WTC11 (cell line): ENCODE results near the gene NETO2. TPM values are rescaled to one million over a fixed set of nuclear protein-coding genes. Genes with fewer than 3 reads are reported as not detected.

Experiments
- ATAC-seq: fragments of 200-7000 bp; cut with Tn5 transposase; 2 replicates; pipeline ENCODE4 v1.10.0; 2021; ENCODE audit warnings: mild to moderate bottlenecking, moderate library complexity
- CTCF ChIA-PET: fragments of 300-600 bp; sonication (Branson Sonifier 250); formaldehyde crosslinking; loops from one replicate; lab custom pipeline; 2021; ENCODE audit warnings: antibody characterized with exemption; lab: Charles Lee
- POLR2A ChIA-PET: fragments of 350-600 bp; sonication (Branson Sonifier 250); formaldehyde crosslinking; loops from one replicate; lab custom pipeline; 2021; ENCODE audit warnings: antibody characterized with exemption; lab: Charles Lee
- DNase-seq: peaks from one replicate; pipeline ENCODE4 v3.0.0; 2021; ENCODE audit warnings: low spot score
- H3K27ac Mint-ChIP-seq: 2 replicates; pipeline ENCODE4 v1.8.0; 2021; ENCODE audit warnings: mixed read lengths
- H3K27me3 Mint-ChIP-seq: 2 replicates; pipeline ENCODE4 v1.8.0; 2021; ENCODE audit warnings: low read depth, mild to moderate bottlenecking, moderate library complexity, mixed read lengths
- H3K36me3 Mint-ChIP-seq: 2 replicates; pipeline ENCODE4 v1.8.0; 2021; ENCODE audit warnings: mixed read lengths
- H3K4me1 Mint-ChIP-seq: 2 replicates; pipeline ENCODE4 v1.8.0; 2022; ENCODE audit warnings: mixed read lengths
- H3K4me3 Mint-ChIP-seq: 2 replicates; pipeline ENCODE4 v1.8.0; 2021; ENCODE audit warnings: mild to moderate bottlenecking, moderate library complexity, mixed read lengths
- H3K9me3 Mint-ChIP-seq: 2 replicates; pipeline ENCODE4 v1.8.0; 2021; ENCODE audit warnings: mixed read lengths
- CREM ChIP-seq: sonication (generic); formaldehyde crosslinking; IDR thresholded peaks from 2 replicates; pipeline ENCODE4 v1.8.1; 2022; ENCODE audit warnings: mild to moderate bottlenecking, missing genetic modification reagents, moderate library complexity
- HMGA2 ChIP-seq: fragments of 250-450 bp; sonication (Bioruptor Pico); IDR thresholded peaks from 2 replicates; pipeline ENCODE4 v1.4.0; 2021; ENCODE audit warnings: mild to moderate bottlenecking, moderate library complexity
- MXD4 ChIP-seq: fragments of 250-450 bp; sonication (Bioruptor Pico); IDR thresholded peaks from 2 replicates; pipeline ENCODE4 v1.8.0; 2021; ENCODE audit warnings: mild to moderate bottlenecking, moderate library complexity, borderline replicate concordance
- NFE2L1 ChIP-seq: sonication (generic); formaldehyde crosslinking; IDR thresholded peaks from 2 replicates; pipeline ENCODE4 v1.8.1; 2023; ENCODE audit warnings: missing genetic modification reagents
- NR3C1 ChIP-seq: sonication (generic); formaldehyde crosslinking; conservative IDR thresholded peaks from 2 replicates; pipeline ENCODE4 v1.8.1; 2023; ENCODE audit warnings: low read depth, mild to moderate bottlenecking, missing genetic modification reagents
- RORB ChIP-seq: fragments of 250-450 bp; sonication (Bioruptor Pico); IDR thresholded peaks from 2 replicates; pipeline ENCODE4 v1.9.0; 2021; ENCODE audit warnings: mild to moderate bottlenecking
- SMAD4 ChIP-seq: sonication (generic); formaldehyde crosslinking; IDR thresholded peaks from 2 replicates; pipeline ENCODE4 v1.8.0; 2022; ENCODE audit warnings: mild to moderate bottlenecking, missing genetic modification reagents
- ZNF138 ChIP-seq: sonication (generic); formaldehyde crosslinking; conservative IDR thresholded peaks from 2 replicates; pipeline ENCODE4 v1.8.1; 2022; ENCODE audit warnings: mild to moderate bottlenecking, moderate library complexity, missing genetic modification reagents
- ZNF219 ChIP-seq: sonication (generic); formaldehyde crosslinking; IDR thresholded peaks from 2 replicates; pipeline ENCODE4 v1.8.0; 2023; ENCODE audit warnings: missing genetic modification reagents, mild to moderate bottlenecking, borderline replicate concordance
- ZNF263 ChIP-seq: sonication (generic); formaldehyde crosslinking; IDR thresholded peaks from 2 replicates; pipeline ENCODE4 v1.8.1; 2022; ENCODE audit warnings: low read depth, mild to moderate bottlenecking, moderate library complexity, missing genetic modification reagents
- ZNF317 ChIP-seq: sonication (generic); formaldehyde crosslinking; IDR thresholded peaks from 2 replicates; pipeline ENCODE4 v1.8.1; 2023; ENCODE audit warnings: low read depth, mild to moderate bottlenecking, moderate library complexity, missing genetic modification reagents, borderline replicate concordance
- ZNF416 ChIP-seq: fragments of 250-450 bp; sonication (Bioruptor Pico); IDR thresholded peaks from 2 replicates; pipeline ENCODE4 v1.9.0; 2021; ENCODE audit warnings: mild to moderate bottlenecking, inconsistent platforms
- ZNF671 ChIP-seq: fragments of 250-450 bp; sonication (Bioruptor Pico); IDR thresholded peaks from 2 replicates; pipeline ENCODE4 v1.8.0; 2021; ENCODE audit warnings: mild to moderate bottlenecking
- total RNA-seq: library from RNA; stranded (reverse); gene quantifications from 3 replicates; pipeline ENCODE4 v1.2.3, GENCODE V29; 2021
- TF ChIP-seq, protein P1 (sequence below): sonication (generic); formaldehyde crosslinking; conservative IDR thresholded peaks from 2 replicates; pipeline ENCODE4 v1.8.1; 2023; ENCODE audit warnings: mild to moderate bottlenecking, low read depth, missing genetic modification reagents, moderate library complexity
- TF ChIP-seq, protein P2 (sequence below): fragments of 250-450 bp; sonication (Bioruptor Pico); IDR thresholded peaks from 2 replicates; pipeline ENCODE4 v1.9.0; 2021; ENCODE audit warnings: mild to moderate bottlenecking
- TF ChIP-seq, protein P3 (sequence below): sonication (generic); formaldehyde crosslinking; IDR thresholded peaks from 2 replicates; pipeline ENCODE4 v1.8.1; 2022; ENCODE audit warnings: low read depth, missing genetic modification reagents, borderline replicate concordance
- TF ChIP-seq, protein P4 (sequence below): fragments of 250-450 bp; sonication (Bioruptor Pico); IDR thresholded peaks from 2 replicates; pipeline ENCODE4 v1.8.0; 2021; ENCODE audit warnings: mild to moderate bottlenecking
- TF ChIP-seq, protein P5 (sequence below): sonication (generic); formaldehyde crosslinking; IDR thresholded peaks from 2 replicates; pipeline ENCODE4 v1.8.1; 2023; ENCODE audit warnings: mild to moderate bottlenecking, missing genetic modification reagents, moderate library complexity

The NETO2 gene
- total RNA-seq, 1 experiment from 2014 or later, result 21.8 TPM

DNA sequence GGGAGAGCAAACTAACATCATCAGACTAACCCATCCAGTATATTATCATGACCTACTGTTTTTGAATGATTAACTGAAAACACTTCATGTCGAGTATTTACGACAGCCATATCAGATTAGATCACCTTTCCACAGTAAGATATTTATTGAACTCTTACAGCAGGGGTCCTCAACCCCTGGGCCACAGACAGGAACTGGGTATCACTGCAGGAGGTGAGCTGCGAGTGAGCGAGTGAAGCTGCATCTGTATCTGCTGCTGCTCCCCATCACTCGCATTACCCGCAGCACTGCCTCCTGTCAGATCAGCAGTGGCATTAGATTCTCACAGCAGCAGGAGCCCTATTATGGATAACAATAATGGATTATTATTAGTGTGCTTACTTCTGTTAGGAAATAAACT is 59.5 kb downstream of the NETO2 start:
- no peaks in the 10 kb centered on the region for H3K27me3 Mint-ChIP-seq
- H3K36me3 Mint-ChIP-seq, result peaks cover 14% of the 10 kb centered on the region
- no peak overlapping the region for H3K27ac Mint-ChIP-seq
- no peak for TF ChIP-seq RORB (CRISPR knock-in tag)
- TF ChIP-seq, protein P1, sequence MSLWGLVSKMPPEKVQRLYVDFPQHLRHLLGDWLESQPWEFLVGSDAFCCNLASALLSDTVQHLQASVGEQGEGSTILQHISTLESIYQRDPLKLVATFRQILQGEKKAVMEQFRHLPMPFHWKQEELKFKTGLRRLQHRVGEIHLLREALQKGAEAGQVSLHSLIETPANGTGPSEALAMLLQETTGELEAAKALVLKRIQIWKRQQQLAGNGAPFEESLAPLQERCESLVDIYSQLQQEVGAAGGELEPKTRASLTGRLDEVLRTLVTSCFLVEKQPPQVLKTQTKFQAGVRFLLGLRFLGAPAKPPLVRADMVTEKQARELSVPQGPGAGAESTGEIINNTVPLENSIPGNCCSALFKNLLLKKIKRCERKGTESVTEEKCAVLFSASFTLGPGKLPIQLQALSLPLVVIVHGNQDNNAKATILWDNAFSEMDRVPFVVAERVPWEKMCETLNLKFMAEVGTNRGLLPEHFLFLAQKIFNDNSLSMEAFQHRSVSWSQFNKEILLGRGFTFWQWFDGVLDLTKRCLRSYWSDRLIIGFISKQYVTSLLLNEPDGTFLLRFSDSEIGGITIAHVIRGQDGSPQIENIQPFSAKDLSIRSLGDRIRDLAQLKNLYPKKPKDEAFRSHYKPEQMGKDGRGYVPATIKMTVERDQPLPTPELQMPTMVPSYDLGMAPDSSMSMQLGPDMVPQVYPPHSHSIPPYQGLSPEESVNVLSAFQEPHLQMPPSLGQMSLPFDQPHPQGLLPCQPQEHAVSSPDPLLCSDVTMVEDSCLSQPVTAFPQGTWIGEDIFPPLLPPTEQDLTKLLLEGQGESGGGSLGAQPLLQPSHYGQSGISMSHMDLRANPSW (CRISPR knock-in tag), result no peak
- TF ChIP-seq, protein P2, sequence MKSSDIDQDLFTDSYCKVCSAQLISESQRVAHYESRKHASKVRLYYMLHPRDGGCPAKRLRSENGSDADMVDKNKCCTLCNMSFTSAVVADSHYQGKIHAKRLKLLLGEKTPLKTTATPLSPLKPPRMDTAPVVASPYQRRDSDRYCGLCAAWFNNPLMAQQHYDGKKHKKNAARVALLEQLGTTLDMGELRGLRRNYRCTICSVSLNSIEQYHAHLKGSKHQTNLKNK (CRISPR knock-in tag), result no peak
- no peak for TF ChIP-seq MXD4 (CRISPR knock-in tag)
- TF ChIP-seq NFE2L1 (CRISPR knock-in tag), result no peak
- TF ChIP-seq, protein P3, sequence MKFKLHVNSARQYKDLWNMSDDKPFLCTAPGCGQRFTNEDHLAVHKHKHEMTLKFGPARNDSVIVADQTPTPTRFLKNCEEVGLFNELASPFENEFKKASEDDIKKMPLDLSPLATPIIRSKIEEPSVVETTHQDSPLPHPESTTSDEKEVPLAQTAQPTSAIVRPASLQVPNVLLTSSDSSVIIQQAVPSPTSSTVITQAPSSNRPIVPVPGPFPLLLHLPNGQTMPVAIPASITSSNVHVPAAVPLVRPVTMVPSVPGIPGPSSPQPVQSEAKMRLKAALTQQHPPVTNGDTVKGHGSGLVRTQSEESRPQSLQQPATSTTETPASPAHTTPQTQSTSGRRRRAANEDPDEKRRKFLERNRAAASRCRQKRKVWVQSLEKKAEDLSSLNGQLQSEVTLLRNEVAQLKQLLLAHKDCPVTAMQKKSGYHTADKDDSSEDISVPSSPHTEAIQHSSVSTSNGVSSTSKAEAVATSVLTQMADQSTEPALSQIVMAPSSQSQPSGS, result no peak
- TF ChIP-seq, protein P4, sequence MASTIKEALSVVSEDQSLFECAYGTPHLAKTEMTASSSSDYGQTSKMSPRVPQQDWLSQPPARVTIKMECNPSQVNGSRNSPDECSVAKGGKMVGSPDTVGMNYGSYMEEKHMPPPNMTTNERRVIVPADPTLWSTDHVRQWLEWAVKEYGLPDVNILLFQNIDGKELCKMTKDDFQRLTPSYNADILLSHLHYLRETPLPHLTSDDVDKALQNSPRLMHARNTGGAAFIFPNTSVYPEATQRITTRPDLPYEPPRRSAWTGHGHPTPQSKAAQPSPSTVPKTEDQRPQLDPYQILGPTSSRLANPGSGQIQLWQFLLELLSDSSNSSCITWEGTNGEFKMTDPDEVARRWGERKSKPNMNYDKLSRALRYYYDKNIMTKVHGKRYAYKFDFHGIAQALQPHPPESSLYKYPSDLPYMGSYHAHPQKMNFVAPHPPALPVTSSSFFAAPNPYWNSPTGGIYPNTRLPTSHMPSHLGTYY (CRISPR knock-in tag), result no peak
- ChIA-PET CTCF (no interaction called here), POLR2A (no interaction called here)
- ATAC-seq, result no peak
- DNase-seq, result no peak
- H3K4me3 Mint-ChIP-seq, result no peak overlapping the region
- no peaks in the 10 kb centered on the region; the same call in 1 of the 2 replicates for H3K9me3 Mint-ChIP-seq
- peaks cover 14% of the 10 kb centered on the region for H3K4me1 Mint-ChIP-seq

DNA sequence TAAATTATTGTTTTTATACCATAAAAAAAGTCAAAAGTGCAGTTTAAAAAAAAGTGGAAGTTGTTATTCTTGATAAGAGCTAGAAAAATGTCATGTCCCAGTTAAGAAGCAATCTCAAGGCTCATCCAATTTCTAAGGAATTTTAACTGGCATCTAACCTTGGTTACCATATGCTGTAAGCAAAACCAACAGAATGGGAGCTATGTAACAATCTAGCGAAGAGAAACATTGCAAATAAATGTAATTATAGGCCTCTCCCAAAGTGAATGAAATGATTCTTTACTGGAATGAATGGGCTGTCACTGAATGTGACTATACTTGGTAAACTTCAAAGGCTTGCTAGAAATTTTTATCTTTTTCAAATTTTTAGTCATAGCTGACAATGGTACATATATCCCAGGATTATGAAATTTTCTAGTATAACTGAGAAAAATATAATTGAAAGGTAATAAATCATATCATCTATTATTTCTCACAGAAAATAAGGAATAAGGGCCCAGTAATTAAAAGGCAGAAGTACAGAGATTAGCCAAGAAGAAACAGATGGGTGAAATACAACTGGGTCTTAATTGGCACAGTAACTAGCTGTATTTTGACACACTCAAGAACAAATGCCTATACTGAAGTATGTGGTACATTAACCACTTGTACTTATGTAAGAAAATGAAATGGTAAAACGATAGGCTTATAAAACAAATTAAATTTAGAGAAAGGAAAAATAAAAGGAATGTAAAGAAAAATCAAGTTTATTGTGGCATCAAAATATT is 61.5 kb downstream of the NETO2 start:
- ChIA-PET POLR2A (interaction anchor here (0.5 kb wide), 1 partner anchor 76 kb away, joined by 3 read pairs; no protein-coding TSS in a partner anchor), CTCF (interaction anchor here (0.9 to 1.4 kb wide), 3 partner anchors 22 to 1082 kb away, joined by 4 to 5 read pairs (median 4); no protein-coding TSS in a partner anchor)
- Mint-ChIP-seq H3K9me3 (no peaks in the 10 kb centered on the region; the same call in 1 of the 2 replicates), H3K4me3 (no peak overlapping the region), H3K4me1 (peaks cover 18% of the 10 kb centered on the region), H3K27ac (no peak overlapping the region), H3K27me3 (no peaks in the 10 kb centered on the region), H3K36me3 (peaks cover 14% of the 10 kb centered on the region)
- ATAC-seq (no peak), DNase-seq (no peak)
- TF ChIP-seq SMAD4 (CRISPR knock-in tag), result no peak
- TF ChIP-seq ZNF138 (CRISPR knock-in tag), result no peak
- TF ChIP-seq ZNF219 (CRISPR knock-in tag), result no peak
- TF ChIP-seq, protein P1 (CRISPR knock-in tag), result no peak
- no peak for TF ChIP-seq CREM (CRISPR knock-in tag)
- no peak for TF ChIP-seq HMGA2 (CRISPR knock-in tag)
- TF ChIP-seq, protein P4 (CRISPR knock-in tag), result no peak
- TF ChIP-seq, protein P2 (CRISPR knock-in tag), result no peak
- TF ChIP-seq, protein P3, result no peak
- TF ChIP-seq, protein P5, sequence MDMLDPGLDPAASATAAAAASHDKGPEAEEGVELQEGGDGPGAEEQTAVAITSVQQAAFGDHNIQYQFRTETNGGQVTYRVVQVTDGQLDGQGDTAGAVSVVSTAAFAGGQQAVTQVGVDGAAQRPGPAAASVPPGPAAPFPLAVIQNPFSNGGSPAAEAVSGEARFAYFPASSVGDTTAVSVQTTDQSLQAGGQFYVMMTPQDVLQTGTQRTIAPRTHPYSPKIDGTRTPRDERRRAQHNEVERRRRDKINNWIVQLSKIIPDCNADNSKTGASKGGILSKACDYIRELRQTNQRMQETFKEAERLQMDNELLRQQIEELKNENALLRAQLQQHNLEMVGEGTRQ, result no peak
- no peak for TF ChIP-seq ZNF317
- TF ChIP-seq NR3C1 (CRISPR knock-in tag), result no peak
- TF ChIP-seq ZNF671 (CRISPR knock-in tag), result no peak
- TF ChIP-seq ZNF416 (CRISPR knock-in tag), result no peak
- TF ChIP-seq ZNF263 (CRISPR knock-in tag), result no peak
